SK-N-MC (cell line): Measurements from ENCODE around the gene ARHGAP9.

Experiments used
- DNase-seq: peaks from one replicate; pipeline ENCODE4 v3.0.0-alpha.2; 2011; ENCODE audit warnings: low read depth, low spot score
- H3K27ac ChIP-seq: fragments of 200-600 bp; sonication (generic); 2 replicates; pipeline ENCODE4 v1.5.1; 2016; ENCODE audit warnings: mixed run types
- H3K36me3 ChIP-seq: fragments of 200-600 bp; sonication (generic); 2 replicates; pipeline ENCODE4 v1.6.1; 2017; ENCODE audit warnings: antibody characterized with exemption, low read length, mixed read lengths; ENCODE audit not compliant: insufficient read depth
- H3K4me3 ChIP-seq: fragments of 200-600 bp; sonication (generic); 2 replicates; pipeline ENCODE4 v1.5.1; 2016
- H3K9ac ChIP-seq: fragments of 200-600 bp; sonication (generic); 2 replicates; pipeline ENCODE4 v1.8.0; 2017; ENCODE audit warnings: mixed run types, mixed read lengths; ENCODE audit not compliant: insufficient read length
- H3K9me3 ChIP-seq: fragments of 200-600 bp; sonication (generic); 2 replicates; pipeline ENCODE4 v1.6.1; 2017; ENCODE audit warnings: low read depth, mild to moderate bottlenecking, antibody characterized with exemption, low read length, moderate library complexity, mixed read lengths
- EZH2 ChIP-seq: fragments of 200-600 bp; sonication (generic); IDR thresholded peaks from one replicate; pipeline ENCODE4 v1.6.1; 2017; ENCODE audit warnings: antibody characterized with exemption
- FOXP2 ChIP-seq: optimal IDR thresholded peaks from 2 replicates; pipeline ENCODE3; 2011; ENCODE audit warnings: mild to moderate bottlenecking, moderate library complexity; ENCODE audit not compliant: insufficient read depth; ENCODE audit errors: extremely low read length, control extremely low read depth
- POLR2AphosphoS5 ChIP-seq: IDR thresholded peaks from 2 replicates; pipeline ENCODE4 v1.6.1; 2012; ENCODE audit warnings: mild to moderate bottlenecking, low read depth, low read length, borderline replicate concordance

ARHGAP9 gene

DNA sequence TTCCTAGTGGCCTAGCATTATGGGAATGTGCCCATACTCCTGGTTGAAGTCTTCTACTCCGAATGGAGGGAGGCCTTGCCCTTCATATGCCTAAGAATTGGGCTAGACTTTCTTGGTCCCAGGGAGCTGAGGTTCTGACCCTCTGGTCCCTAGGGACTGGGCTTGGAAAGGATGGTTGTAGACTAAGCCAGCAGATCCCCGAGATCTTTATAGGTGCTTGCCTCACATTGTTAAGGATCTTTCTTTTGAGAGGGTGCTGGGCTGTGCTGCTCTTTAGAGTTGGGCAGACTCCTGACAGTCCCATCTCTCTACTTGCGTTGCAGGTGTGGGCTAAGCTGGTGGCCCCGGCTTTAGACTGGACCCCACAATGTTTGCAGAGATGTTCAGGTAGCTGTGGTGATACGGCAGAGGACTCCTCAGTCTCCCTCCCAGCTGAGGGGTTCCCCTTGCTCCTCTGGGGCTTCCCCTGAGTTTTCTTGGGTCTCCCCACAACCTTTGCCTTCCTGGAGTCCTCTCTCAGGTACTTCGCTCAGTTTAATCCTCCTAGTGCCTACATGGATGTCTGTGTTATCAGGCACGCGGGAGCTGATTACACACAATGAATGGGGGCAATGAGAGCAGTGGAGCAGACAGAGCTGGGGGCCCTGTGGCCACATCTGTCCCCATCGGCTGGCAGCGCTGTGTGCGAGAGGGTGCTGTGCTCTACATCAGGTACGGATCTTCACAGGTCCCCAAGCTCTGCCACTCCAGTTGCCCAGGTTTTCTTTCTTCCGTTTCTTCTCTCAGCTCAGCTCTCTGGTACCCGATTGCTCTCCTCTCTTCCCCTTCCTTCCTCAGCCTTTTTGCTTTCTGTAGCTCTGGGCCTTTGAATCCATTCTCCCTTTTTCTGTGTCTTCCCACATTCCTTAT is 44.3 kb upstream of the ARHGAP9 start:
- H3K36me3 ChIP-seq = peaks cover 62% of the 10 kb centered on the region

DNA sequence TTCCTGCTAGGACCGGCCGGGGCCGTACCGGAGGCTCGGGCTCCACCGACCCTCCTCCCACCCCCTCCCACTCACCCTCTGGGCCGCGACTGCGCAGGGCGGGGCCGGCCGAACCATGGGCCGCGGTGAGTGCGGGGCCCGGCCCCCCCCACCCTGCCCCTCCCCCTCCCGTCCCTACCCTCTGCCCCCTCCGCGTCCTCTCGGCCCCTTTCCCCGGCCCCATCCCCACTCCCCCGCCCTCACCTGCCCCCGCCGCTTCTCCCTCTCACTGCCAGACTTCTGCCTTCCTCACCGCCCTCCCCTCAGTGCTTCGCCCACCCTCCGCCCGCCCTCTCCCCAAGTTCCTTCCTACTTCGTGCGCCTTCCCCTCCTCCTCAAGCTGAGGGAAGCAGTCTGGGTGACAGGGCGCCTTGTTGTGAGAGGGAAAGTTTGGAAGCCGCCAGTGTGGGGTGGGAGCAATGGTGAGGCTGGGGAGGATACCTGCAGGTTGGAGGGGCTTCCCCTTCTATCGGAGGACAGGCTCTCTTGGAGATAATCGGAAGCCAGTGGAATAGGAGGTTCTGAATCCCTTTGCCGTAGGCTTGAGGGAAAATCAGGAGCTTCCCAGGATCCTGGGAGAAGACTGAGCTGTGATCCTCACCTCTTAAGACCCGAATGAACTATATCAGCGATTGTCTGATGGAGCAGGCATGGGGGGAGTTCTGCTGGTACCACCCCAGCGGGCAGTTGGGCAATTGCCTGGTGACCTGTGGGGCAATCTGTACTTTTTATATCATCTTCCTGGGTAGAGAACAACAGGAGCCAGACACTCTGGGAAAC is 43.4 kb upstream of the ARHGAP9 start:
- Histone ChIP-seq H3K9me3 (no peaks in the 10 kb centered on the region), H3K9ac (peak overlapping the region; percentile 91), H3K4me3 (peak overlapping the region; percentile 98), H3K27ac (peak overlapping the region; percentile 83), H3K36me3 (peaks cover 62% of the 10 kb centered on the region)
- TF ChIP-seq POLR2AphosphoS5 = 0 out of 2 replicates have a peak, but pooled peaks have one; percentile 31
- no peak for TF ChIP-seq FOXP2
- no peak for DNase-seq

More for the DNA sequence above, 44.3 kb upstream of the ARHGAP9 start:
- DNase-seq = no peak
- Histone ChIP-seq H3K4me3 (peak overlapping the region; percentile 98), H3K9ac (peak overlapping the region; percentile 91), H3K27ac (peak overlapping the region; percentile 83), H3K9me3 (no peaks in the 10 kb centered on the region)
- TF ChIP-seq EZH2 = no peak
- TF ChIP-seq POLR2AphosphoS5 = no peak
- TF ChIP-seq FOXP2 = no peak

DNA sequence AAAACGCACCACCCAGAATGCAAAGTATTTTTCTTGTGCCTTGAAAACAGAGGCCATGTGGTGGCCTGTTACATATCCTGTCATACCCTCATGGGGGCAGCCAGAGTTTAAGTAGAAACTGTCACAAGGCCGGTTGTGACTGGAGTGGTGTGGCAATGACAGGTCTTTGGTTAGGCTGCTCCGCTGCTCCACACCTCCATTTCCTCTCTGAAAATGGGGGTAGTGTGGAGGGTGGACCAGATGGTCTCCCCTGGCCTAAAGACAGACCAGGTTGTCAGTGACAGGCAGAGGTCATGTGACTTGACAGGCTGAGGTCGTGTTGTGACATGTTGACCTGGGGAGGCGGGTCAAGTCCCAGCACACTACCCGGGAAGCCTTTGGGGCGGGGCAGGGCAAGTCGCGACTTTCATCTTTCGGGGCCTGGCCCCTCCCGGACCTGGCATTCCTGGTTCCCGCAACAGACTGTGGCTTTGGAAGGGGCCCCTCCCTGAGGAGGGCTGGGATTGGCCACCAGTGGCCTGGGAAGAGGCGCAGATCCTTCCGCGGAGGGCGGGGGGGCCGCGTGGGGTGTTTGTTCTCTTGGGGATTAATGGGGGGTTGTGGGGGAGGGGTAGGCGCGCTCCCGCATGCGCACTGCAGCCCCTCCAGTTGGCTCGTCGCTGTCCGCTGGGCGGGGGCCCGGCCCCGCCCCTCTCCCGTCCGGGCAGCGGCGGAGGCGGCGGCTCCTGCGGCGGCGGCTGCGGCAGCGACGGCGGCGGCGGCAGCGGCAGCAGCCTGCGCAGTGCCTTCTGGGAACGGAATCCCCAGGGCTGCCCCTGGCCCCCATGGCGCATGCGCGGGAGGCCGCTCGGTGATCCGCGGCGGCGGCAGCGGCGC is 42.6 kb upstream of the ARHGAP9 start, which contains the start of gene MBD6:
TSS of gene MBD6 (plus strand) at position 814 of the 876 bp plus-strand sequence. CDS start 1,480 bp downstream, outside the sequence.
- peaks cover 62% of the 10 kb centered on the region for H3K36me3 ChIP-seq
- peak within 1 kb of the TSS; percentile 91 for H3K9ac ChIP-seq
- TF ChIP-seq EZH2 (no peak), FOXP2 (peak; percentile 81), POLR2AphosphoS5 (0 out of 2 replicates have a peak, but pooled peaks have one; percentile 43)
- peak; percentile 62 for DNase-seq
- no peaks in the 10 kb centered on the region for H3K9me3 ChIP-seq
- H3K27ac ChIP-seq = peak within 1 kb of the TSS; percentile 100
- peak within 1 kb of the TSS; percentile 98 for H3K4me3 ChIP-seq

DNA sequence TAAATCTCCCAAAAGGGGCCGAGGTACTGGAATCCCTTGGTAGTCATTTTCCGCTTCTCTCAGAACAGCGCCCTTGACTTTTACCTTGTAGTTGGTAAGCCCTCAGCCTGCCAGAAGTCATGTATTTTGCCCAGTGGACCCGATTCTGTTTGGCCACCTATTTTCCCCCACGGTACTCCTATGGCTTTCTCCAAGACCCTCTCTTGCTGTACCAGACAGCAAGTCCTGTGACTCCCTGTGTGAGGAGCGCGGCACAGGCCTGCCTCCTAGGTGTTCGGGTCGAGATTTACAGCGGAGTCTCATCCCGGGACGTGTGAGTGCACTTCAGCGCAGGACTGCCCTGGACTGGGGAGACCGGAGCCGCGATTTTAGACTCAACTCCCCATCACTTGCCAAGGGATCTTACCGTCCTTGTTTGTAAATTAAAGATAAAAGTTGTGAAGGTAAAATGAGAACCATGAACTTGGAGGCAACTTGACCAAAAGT is 41.9 kb upstream of the ARHGAP9 start:
- Histone ChIP-seq H3K36me3 (peaks cover 62% of the 10 kb centered on the region), H3K4me3 (peak overlapping the region; percentile 98), H3K27ac (peak overlapping the region; percentile 100), H3K9ac (peak overlapping the region; percentile 74), H3K9me3 (no peaks in the 10 kb centered on the region)
- no peak for TF ChIP-seq EZH2
- no peak; the same call in 1 of the 2 replicates for TF ChIP-seq POLR2AphosphoS5
- no peak for TF ChIP-seq FOXP2
- no peak for DNase-seq

DNA sequence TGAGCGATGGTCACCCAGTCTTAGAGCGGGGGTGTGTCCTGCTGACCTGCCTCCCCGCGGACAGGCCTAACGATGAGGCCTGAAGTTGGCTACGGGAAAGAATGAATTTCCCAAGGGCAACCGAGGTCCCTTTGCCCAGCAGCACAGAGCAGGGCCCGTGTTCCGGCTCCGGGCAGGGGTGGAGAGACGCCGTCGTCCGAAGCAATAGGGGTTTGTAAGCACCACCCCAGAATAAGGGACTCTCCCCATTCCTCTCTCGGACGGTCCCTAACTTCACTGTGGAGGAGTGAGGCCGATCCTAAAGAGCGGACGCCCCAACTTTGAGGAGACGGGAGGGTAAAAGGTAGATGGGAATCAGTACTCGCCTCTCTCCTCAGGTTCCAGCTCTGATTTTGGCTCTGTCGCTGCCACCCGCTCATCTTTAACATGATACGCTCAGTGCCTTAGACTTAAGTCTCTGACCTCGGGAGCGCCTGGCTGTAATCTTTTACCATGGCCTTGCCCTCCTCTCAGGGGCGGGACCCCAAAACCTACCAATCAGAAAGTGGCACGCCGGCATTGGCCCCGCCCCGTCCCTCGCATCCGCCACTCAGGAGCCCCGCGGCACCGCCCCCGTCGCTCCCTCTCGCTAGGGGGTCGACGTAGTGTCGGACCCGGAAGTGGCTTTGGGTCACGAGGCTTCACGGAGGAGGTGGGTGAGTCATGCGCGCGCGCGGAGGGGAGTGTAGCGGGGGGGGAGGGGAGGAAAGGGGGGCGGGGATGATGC is 40.6 kb upstream of the ARHGAP9 start, which contains the start of gene DDIT3:
TSS of gene DDIT3 (minus strand) at position 462 of the 766 bp plus-strand sequence. CDS start 3,108 bp downstream, outside the sequence.
- H3K27ac ChIP-seq = peak within 1 kb of the TSS; percentile 100
- no peaks in the 10 kb centered on the region for H3K9me3 ChIP-seq
- DNase-seq = peak; percentile 88
- TF ChIP-seq EZH2 (no peak), POLR2AphosphoS5 (peak; percentile 99)
- H3K36me3 ChIP-seq = peaks cover 62% of the 10 kb centered on the region
- peak within 1 kb of the TSS; percentile 98 for H3K9ac ChIP-seq
- H3K4me3 ChIP-seq = peak within 1 kb of the TSS; percentile 94

DNA sequence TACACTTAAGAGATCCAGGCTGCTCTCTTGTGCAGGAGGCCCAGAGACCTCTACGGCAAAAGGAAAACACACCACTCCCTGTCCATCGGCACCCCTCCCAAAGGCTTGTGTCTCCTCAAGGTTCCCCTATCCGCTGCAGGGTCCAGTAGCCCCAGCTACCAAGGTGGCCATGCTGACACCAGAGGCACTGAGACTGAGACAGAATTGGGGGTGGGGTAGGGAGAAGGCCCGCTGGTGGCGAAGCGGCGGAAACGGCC is 40.1 kb upstream of the ARHGAP9 start:
- DNase-seq = no peak
- TF ChIP-seq FOXP2 (no peak), POLR2AphosphoS5 (no peak), EZH2 (no peak)
- peak overlapping the region; percentile 93 for H3K27ac ChIP-seq
- peak overlapping the region; percentile 98 for H3K9ac ChIP-seq
- H3K36me3 ChIP-seq = peaks cover 62% of the 10 kb centered on the region
- no peaks in the 10 kb centered on the region for H3K9me3 ChIP-seq
- peak overlapping the region; percentile 94 for H3K4me3 ChIP-seq

DNA sequence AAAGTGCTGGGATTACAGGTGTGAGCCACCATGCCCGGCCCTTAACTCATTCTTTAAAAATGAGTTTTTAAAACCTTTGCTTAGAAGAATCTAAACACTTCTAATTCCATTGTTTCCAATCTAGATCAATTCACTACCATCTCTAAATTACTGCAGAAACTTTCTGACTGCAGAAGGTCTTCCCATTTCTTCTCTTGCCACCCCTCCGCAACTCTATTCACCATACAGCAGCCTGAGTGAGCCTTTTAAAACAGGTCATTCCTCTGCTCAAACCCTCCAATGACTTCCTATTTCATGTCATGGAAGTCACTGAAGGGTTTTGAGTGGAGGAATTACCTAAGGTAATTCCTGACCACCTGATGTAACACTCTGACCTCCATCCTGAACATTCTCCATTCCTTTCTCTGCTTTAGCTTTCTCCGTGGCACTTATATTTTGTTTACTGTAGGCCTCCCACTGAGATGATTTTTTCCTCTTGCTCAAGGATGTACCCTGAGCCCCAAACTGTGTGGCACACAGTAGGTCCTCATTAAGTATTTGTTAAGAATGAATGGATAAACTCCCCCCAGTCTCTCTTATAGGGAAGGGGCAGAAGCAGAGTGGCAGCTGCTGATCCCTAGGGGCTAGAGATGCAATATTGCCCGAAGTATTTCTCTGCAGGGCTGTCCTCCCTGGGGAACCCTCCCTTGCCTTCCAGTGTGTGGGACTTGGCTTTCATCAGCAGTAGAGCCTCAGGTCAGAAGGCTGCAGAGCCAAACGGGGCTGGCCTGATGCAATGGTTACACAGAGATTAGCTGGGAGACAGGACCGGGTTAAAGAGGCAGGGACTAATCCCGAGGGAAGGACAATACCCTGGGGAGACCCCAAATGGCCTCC is 39.5 kb upstream of the ARHGAP9 start:
- no peak for DNase-seq
- TF ChIP-seq POLR2AphosphoS5 (no peak; the same call in 1 of the 2 replicates), EZH2 (no peak)
- H3K36me3 ChIP-seq = peaks cover 62% of the 10 kb centered on the region

More for the DNA sequence above, 39.5 kb upstream of the ARHGAP9 start:
- peak overlapping the region; percentile 94 for H3K4me3 ChIP-seq
- no peaks in the 10 kb centered on the region for H3K9me3 ChIP-seq
- H3K27ac ChIP-seq = peak overlapping the region; percentile 93
- H3K9ac ChIP-seq = peak overlapping the region; percentile 98
